ENCODE data around the gene NGDN.

DNA sequence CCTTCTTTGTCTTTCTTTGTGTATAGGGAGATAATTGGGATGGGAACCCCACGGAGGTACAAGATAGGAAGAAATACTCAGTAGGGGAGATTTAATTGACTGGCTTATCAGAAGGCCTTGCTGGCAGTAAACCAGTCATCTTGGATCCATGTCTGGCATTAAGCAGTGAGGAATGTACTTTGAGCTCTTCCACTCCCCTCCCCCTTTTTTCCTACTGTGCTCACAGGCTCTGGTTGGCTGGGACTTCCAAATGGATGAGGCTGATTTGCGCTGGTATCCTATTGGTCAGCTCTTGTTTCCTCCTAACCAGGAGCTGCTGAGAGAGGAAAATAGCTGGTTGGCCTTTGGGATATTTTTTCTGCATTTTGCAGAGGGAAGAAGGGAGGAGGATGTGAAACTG lies 24.7 kb downstream of the NGDN start:
- TF ChIP-seq, protein P1, sequence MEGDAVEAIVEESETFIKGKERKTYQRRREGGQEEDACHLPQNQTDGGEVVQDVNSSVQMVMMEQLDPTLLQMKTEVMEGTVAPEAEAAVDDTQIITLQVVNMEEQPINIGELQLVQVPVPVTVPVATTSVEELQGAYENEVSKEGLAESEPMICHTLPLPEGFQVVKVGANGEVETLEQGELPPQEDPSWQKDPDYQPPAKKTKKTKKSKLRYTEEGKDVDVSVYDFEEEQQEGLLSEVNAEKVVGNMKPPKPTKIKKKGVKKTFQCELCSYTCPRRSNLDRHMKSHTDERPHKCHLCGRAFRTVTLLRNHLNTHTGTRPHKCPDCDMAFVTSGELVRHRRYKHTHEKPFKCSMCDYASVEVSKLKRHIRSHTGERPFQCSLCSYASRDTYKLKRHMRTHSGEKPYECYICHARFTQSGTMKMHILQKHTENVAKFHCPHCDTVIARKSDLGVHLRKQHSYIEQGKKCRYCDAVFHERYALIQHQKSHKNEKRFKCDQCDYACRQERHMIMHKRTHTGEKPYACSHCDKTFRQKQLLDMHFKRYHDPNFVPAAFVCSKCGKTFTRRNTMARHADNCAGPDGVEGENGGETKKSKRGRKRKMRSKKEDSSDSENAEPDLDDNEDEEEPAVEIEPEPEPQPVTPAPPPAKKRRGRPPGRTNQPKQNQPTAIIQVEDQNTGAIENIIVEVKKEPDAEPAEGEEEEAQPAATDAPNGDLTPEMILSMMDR (IDR thresholded peaks at IDR 0.05; ENCODE audit: insufficient read depth, low read length, poor library complexity, severe bottlenecking) = no peak
- TF ChIP-seq EZH2phosphoT487 (conservative IDR thresholded peaks at IDR 0.05; ENCODE audit: low read length) = no peak

Data from SU-DHL-6 (cell line).